NK-92 (cell line): ENCODE data around the gene KRTCAP3.

Source experiments
- DNase-seq: peaks from one replicate; lab custom pipeline; 2025; ENCODE audit not compliant: unreplicated experiment; lab: John Stamatoyannopoulos, UW

Gene KRTCAP3

GRCh38 chr2:27435628-27436027 lies 6.6 kb upstream of the KRTCAP3 start:
- no peak for DNase-seq

GRCh38 chr2:27441226-27441926 lies 805 bp upstream of the KRTCAP3 start:
- no peak for DNase-seq

- DNase-seq, result no peak
Observed at GRCh38 chr2:27442920-27443282, 720 bp downstream of the KRTCAP3 start.

GRCh38 chr2:27445155-27445554 lies 3.0 kb downstream of the KRTCAP3 start:
- DNase-seq, result no peak

- DNase-seq, result no peak
Observed at GRCh38 chr2:27445615-27446014, 3.4 kb downstream of the KRTCAP3 start.

GRCh38 chr2:27446057-27446456 lies 3.9 kb downstream of the KRTCAP3 start:
- no peak for DNase-seq

- no peak for DNase-seq
Observed at GRCh38 chr2:27448381-27448780, 6.2 kb downstream of the KRTCAP3 start.

GRCh38 chr2:27451095-27451494 lies 8.9 kb downstream of the KRTCAP3 start:
- no peak for DNase-seq

- no peak for DNase-seq
Observed at GRCh38 chr2:27453968-27454367, 11.8 kb downstream of the KRTCAP3 start.

GRCh38 chr2:27461118-27461517 lies 18.9 kb downstream of the KRTCAP3 start:
- DNase-seq, result no peak

GRCh38 chr2:27464443-27464842 lies 22.3 kb downstream of the KRTCAP3 start:
- DNase-seq, result no peak

GRCh38 chr2:27471961-27472360 lies 29.8 kb downstream of the KRTCAP3 start:
- no peak for DNase-seq

- no peak for DNase-seq
Observed at GRCh38 chr2:27485496-27485895, 43.3 kb downstream of the KRTCAP3 start.

- no peak for DNase-seq
Observed at GRCh38 chr2:27489118-27489497, 46.9 kb downstream of the KRTCAP3 start.

GRCh38 chr2:27489498-27490397 lies 47.6 kb downstream of the KRTCAP3 start, which contains the start of gene IFT172:
Gene IFT172, minus strand, starts transcription at chr2:27489743. Its CDS starts 90 bp downstream, at chr2:27489653.
- peak; percentile 89 for DNase-seq

GRCh38 chr2:27492557-27492956 lies 50.4 kb downstream of the KRTCAP3 start:
- DNase-seq, result no peak

GRCh38 chr2:27493948-27494283 lies 51.7 kb downstream of the KRTCAP3 start:
- no peak for DNase-seq
